PC-3 (cell line): Measurements from ENCODE around the gene SSU72. TPM values are rescaled to one million over a fixed set of nuclear protein-coding genes. Genes with fewer than 3 reads are reported as not detected.

Experiments
- ATAC-seq: fragments of 200-7000 bp; cut with Tn5 transposase; 2 replicates; pipeline ENCODE4 v1.9.1; 2020; ENCODE audit warnings: mild to moderate bottlenecking, moderate library complexity
- BruUV-seq: library from RNA; stranded (reverse); fragments of 400-500 nt; replicated peaks from 2 replicates; lab custom pipeline; 2021; lab: Mats Ljungman, UMichigan
- CTCF ChIA-PET: fragments of 300-600 bp; sonication (Branson Sonifier 250); formaldehyde crosslinking; loops from one replicate; lab custom pipeline; 2022; ENCODE audit warnings: antibody characterized with exemption; lab: Charles Lee
- POLR2A ChIA-PET: fragments of 300-600 bp; sonication (Branson Sonifier 250); formaldehyde crosslinking; loops from one replicate; lab custom pipeline; 2022; ENCODE audit warnings: antibody characterized with exemption; ENCODE audit not compliant: unreplicated experiment; lab: Charles Lee
- DNase-seq: peaks from one replicate; pipeline ENCODE4 v3.0.0-alpha.2; 2015
- H2AFZ ChIP-seq: fragments of 300-600 bp; sonication (generic); 2 replicates; pipeline ENCODE4 v1.6.0; 2016; ENCODE audit warnings: antibody characterized with exemption, low read length
- H3F3A ChIP-seq: fragments of 300-600 bp; sonication (generic); one replicate; pipeline ENCODE4 v1.6.0; 2017; ENCODE audit warnings: antibody characterized with exemption, low read length, control low read depth, mild to moderate bottlenecking; ENCODE audit not compliant: unreplicated experiment
- H3K27ac ChIP-seq: fragments of 300-600 bp; sonication (generic); 2 replicates; pipeline ENCODE4 v1.5.1; 2016; ENCODE audit warnings: mild to moderate bottlenecking, low read length
- H3K27me3 ChIP-seq: fragments of 300-600 bp; sonication (generic); 2 replicates; pipeline ENCODE4 v1.6.1; 2016; ENCODE audit warnings: low read length, mixed read lengths
- H3K36me3 ChIP-seq: fragments of 300-600 bp; sonication (generic); 2 replicates; pipeline ENCODE4 v1.6.1; 2016; ENCODE audit warnings: low read depth, mixed run types, low read length, mixed read lengths
- H3K4me1 ChIP-seq: fragments of 300-600 bp; sonication (generic); 2 replicates; pipeline ENCODE4 v1.5.1; 2016; ENCODE audit warnings: low read length; ENCODE audit not compliant: insufficient read depth
- H3K4me2 ChIP-seq: fragments of 300-600 bp; sonication (generic); 2 replicates; pipeline ENCODE4 v1.6.0; 2016; ENCODE audit warnings: low read length
- H3K4me3 ChIP-seq: fragments of 300-600 bp; sonication (generic); 2 replicates; pipeline ENCODE4 v1.5.1; 2016; ENCODE audit warnings: mild to moderate bottlenecking, low read length, mixed read lengths
- H3K79me2 ChIP-seq: fragments of 300-600 bp; sonication (generic); 2 replicates; pipeline ENCODE4 v1.6.1; 2017; ENCODE audit warnings: low read length, mixed read lengths
- H3K9ac ChIP-seq: fragments of 300-600 bp; sonication (generic); 2 replicates; pipeline ENCODE4 v1.6.0; 2016; ENCODE audit warnings: mild to moderate bottlenecking, low read length
- H3K9me2 ChIP-seq: fragments of 300-600 bp; sonication (generic); replicated peaks from 2 replicates; pipeline ENCODE4 v1.6.1; 2016; ENCODE audit warnings: mixed run types, low read length, mixed read lengths
- H3K9me3 ChIP-seq: fragments of 300-600 bp; sonication (generic); 2 replicates; pipeline ENCODE4 v1.6.1; 2016; ENCODE audit warnings: low read length, mixed read lengths
- H4K20me1 ChIP-seq: fragments of 300-600 bp; sonication (generic); 2 replicates; pipeline ENCODE4 v1.6.1; 2016; ENCODE audit warnings: low read length, mixed read lengths
- CTCF ChIP-seq: fragments of 300-600 bp; sonication (generic); conservative IDR thresholded peaks from 2 replicates; pipeline ENCODE4 v1.5.1; 2017; ENCODE audit warnings: antibody characterized with exemption, low read depth, mild to moderate bottlenecking, low read length
- EZH2 ChIP-seq: fragments of 300-600 bp; sonication (generic); IDR thresholded peaks from one replicate; pipeline ENCODE4 v1.6.1; 2017; ENCODE audit warnings: antibody characterized with exemption, mild to moderate bottlenecking, low read length; ENCODE audit not compliant: unreplicated experiment
- EZH2phosphoT487 ChIP-seq: fragments of 300-600 bp; sonication (generic); IDR thresholded peaks from 2 replicates; pipeline ENCODE4 v1.6.1; 2018; ENCODE audit warnings: mild to moderate bottlenecking, antibody characterized with exemption, low read length, borderline replicate concordance
- intact Hi-C: fragments of 100-400 bp; cut with micrococcal nuclease; formaldehyde crosslinking; loops from 2 replicates; pipeline ENCODE4 v1.9.0; 2023
- total RNA-seq: library from RNA; depleted of rRNA; stranded (reverse); fragments of >200 nt; gene quantifications from 2 replicates; pipeline ENCODE4 v1.2.3, GENCODE V29; 2014

SSU72 gene
- total RNA-seq, 1 experiment from 2014 or later, result 283 TPM

- H3K9ac ChIP-seq, result peak overlapping the region; percentile 98
- peak overlapping the region; percentile 84 for H3K4me2 ChIP-seq
- H4K20me1 ChIP-seq, result peaks cover 16% of the 10 kb centered on the region; the same call in 1 of the 2 replicates
- H3K79me2 ChIP-seq, result peaks cover 39% of the 10 kb centered on the region
- H3K36me3 ChIP-seq, result no peaks in the 10 kb centered on the region; the same call in 1 of the 2 replicates
- no TSS peak for BruUV-seq
- H3K4me3 ChIP-seq, result peak overlapping the region; percentile 94
- peak overlapping the region; percentile 21 for H2AFZ ChIP-seq
- no peaks in the 10 kb centered on the region for H3K27me3 ChIP-seq
- no peak overlapping the region for H3K27ac ChIP-seq
- CTCF ChIA-PET, result interaction anchor here (0.6 kb wide), 1 partner anchor 41 kb away, joined by 3 read pairs; no protein-coding TSS in a partner anchor
- peaks cover 28% of the 10 kb centered on the region for H3K4me1 ChIP-seq
- POLR2A ChIA-PET, result no interaction called here
- DNase-seq (no peak), ATAC-seq (no peak)
- H3K9me3 ChIP-seq, result no peaks in the 10 kb centered on the region
- intact Hi-C loops, result loop anchor here (10.0 kb wide), 1 partner anchor 552 kb away; no protein-coding TSS in a partner anchor
- no peaks in the 10 kb centered on the region for H3K9me2 ChIP-seq
- TF ChIP-seq EZH2phosphoT487 (no peak), CTCF (no peak), EZH2 (no peak)
- peaks cover 4% of the 10 kb centered on the region for H3F3A ChIP-seq
Observed at GRCh38 chr1:1616838-1617237, 42.2 kb upstream of the SSU72 start.

GRCh38 chr1:1616045-1616790 is 41.6 kb upstream of the SSU72 start:
- Histone ChIP-seq H4K20me1 (peaks cover 16% of the 10 kb centered on the region; the same call in 1 of the 2 replicates), H3K36me3 (no peaks in the 10 kb centered on the region; the same call in 1 of the 2 replicates), H3K79me2 (peaks cover 39% of the 10 kb centered on the region), H3K27me3 (no peaks in the 10 kb centered on the region), H3K4me1 (peaks cover 28% of the 10 kb centered on the region), H3K4me3 (peak overlapping the region; percentile 94), H3K27ac (peak overlapping the region; percentile 97; the same call in 1 of the 2 replicates), H3K4me2 (peak overlapping the region; percentile 84), H3K9me2 (no peaks in the 10 kb centered on the region), H2AFZ (peak overlapping the region; percentile 21), H3K9ac (peak overlapping the region; percentile 98), H3F3A (peaks cover 4% of the 10 kb centered on the region), H3K9me3 (no peaks in the 10 kb centered on the region)
- peak; percentile 60 for DNase-seq
- POLR2A ChIA-PET, result interaction anchor here (0.5 kb wide), 1 partner anchor 227 kb away, joined by 4 read pairs; no protein-coding TSS in a partner anchor
- intact Hi-C loops, result loop anchor here (10.0 kb wide), 1 partner anchor 551 kb away; no protein-coding TSS in a partner anchor
- ATAC-seq, result peak; percentile 44
- CTCF ChIA-PET, result interaction anchor here (0.6 kb wide), 1 partner anchor 40 kb away, joined by 3 read pairs; no protein-coding TSS in a partner anchor
- no peak for TF ChIP-seq CTCF
- no peak for TF ChIP-seq EZH2phosphoT487
- no peak for TF ChIP-seq EZH2
- no TSS peak for BruUV-seq
